ENCODE results near the gene RHEB. TPM values are rescaled to one million over a fixed set of nuclear protein-coding genes. Genes with fewer than 3 reads are reported as not detected.

RHEB gene
- total and polyA plus RNA-seq, 11 donors = 81.4 to 155 (median 106) TPM

- Histone ChIP-seq H3K36me3 (peaks cover 0 to 14% (median 4%) of the 10 kb centered on the region in 9 donors), H3K4me1 (peaks cover 0 to 78% (median 38%) of the 10 kb centered on the region in 12 donors), H3K4me3 (no peak overlapping the region), H3K27me3 (no peaks in the 10 kb centered on the region), H3K9me3 (no peaks in the 10 kb centered on the region), H3K27ac (no peak overlapping the region)
- intact Hi-C loops (cut with DNase I) = no loop called here
- DNase-seq (no peak), ATAC-seq (no peak)
- 59 to 67% (median 63%) methylated on average over 13 of the region's 13 CpGs for WGBS, 4 donors
- no peak for TF ChIP-seq CTCF (IDR thresholded peaks at IDR 0.05)
- no peak for TF ChIP-seq POLR2A (IDR thresholded peaks at IDR 0.05)
Measured at GRCh38 chr7:151494298-151495284, 25.1 kb downstream of the RHEB start.

- Histone ChIP-seq H3K36me3 (peaks cover 0 to 29% (median 18%) of the 10 kb centered on the region in 9 donors), H3K27me3 (no peaks in the 10 kb centered on the region), H3K4me1 (peaks cover 0 to 83% (median 49%) of the 10 kb centered on the region in 12 donors), H3K4me3 (no peak overlapping the region), H3K9me3 (no peaks in the 10 kb centered on the region), H3K27ac (no peak overlapping the region)
- WGBS, 4 donors = 94 to 97% (median 94%) methylated on average over 8 of the region's 8 CpGs
- intact Hi-C loops (cut with DNase I) = no loop called here
- DNase-seq (no peak), ATAC-seq (no peak)
- TF ChIP-seq POLR2A (IDR thresholded peaks at IDR 0.05) = no peak
- no peak for TF ChIP-seq CTCF (IDR thresholded peaks at IDR 0.05)
Measured at GRCh38 chr7:151493083-151493482, 26.6 kb downstream of the RHEB start.

GRCh38 chr7:151491859-151492258 lies 27.8 kb downstream of the RHEB start:
- Histone ChIP-seq H3K4me3 (no peak overlapping the region), H3K27me3 (no peaks in the 10 kb centered on the region), H3K4me1 (peaks cover 0 to 84% (median 45%) of the 10 kb centered on the region in 12 donors), H3K9me3 (no peaks in the 10 kb centered on the region), H3K36me3 (peaks cover 0 to 40% (median 30%) of the 10 kb centered on the region in 9 donors), H3K27ac (no peak overlapping the region)
- intact Hi-C loops (cut with DNase I) = no loop called here
- DNase-seq (no peak), ATAC-seq (no peak)
- 86 to 98% (median 91%) methylated on average over 3 of the region's 3 CpGs for WGBS, 4 donors
- TF ChIP-seq POLR2A (IDR thresholded peaks at IDR 0.05) (no peak), CTCF (IDR thresholded peaks at IDR 0.05) (no peak)

- Histone ChIP-seq H3K4me3 (no peak overlapping the region), H3K36me3 (peaks cover 0 to 53% (median 42%) of the 10 kb centered on the region in 9 donors), H3K27ac (peak overlapping the region in 1 of 12 donors; percentile 22), H3K4me1 (peaks cover 0 to 84% (median 46%) of the 10 kb centered on the region in 12 donors), H3K9me3 (no peaks in the 10 kb centered on the region), H3K27me3 (no peaks in the 10 kb centered on the region)
- intact Hi-C loops (cut with DNase I) = no loop called here
- WGBS, 4 donors = 85 to 92% (median 87%) methylated on average over 4 of the region's 4 CpGs
- DNase-seq (no peak), ATAC-seq (no peak)
- TF ChIP-seq POLR2A (IDR thresholded peaks at IDR 0.05) (no peak), CTCF (IDR thresholded peaks at IDR 0.05) (no peak)
Measured at GRCh38 chr7:151490456-151491105, 29.1 kb downstream of the RHEB start.

All from heart left ventricle (tissue), 16 donors.